GM03348 (cell line): ENCODE measurements around the gene LIMA1.
A peak's percentile ranks its signal among the peaks of the same experiment; 100 is the strongest.
"Not testable (repeated sequence)": the region's sequence is repeated elsewhere in the genome, so short reads cannot be mapped to it uniquely, and the experiment has no call there.

Experiments
- DNase-seq: peaks from one replicate; pipeline ENCODE4 v3.0.0; 2012; ENCODE audit warnings: low spot score

The LIMA1 gene

DNA sequence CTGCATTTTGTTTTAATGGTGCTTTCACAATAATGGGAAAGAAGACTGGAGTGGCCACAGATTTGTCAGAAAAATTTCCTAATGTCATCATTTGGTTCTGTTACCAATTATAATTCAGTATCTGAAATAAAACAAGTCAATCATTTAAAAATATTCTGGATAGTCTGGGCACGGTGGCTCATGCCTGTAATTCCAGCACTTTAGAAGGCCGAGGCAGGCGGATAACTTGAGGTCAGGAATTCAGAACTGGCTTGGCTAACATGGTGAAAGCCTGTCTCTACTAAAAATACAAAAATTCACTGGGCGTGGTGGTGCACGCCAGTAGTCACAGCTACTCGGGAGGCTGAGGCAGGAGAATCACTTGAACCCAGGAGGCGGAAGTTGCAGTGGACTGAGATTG, 4.0 kb upstream of the LIMA1 start:
- peak; percentile 19 for DNase-seq

DNA sequence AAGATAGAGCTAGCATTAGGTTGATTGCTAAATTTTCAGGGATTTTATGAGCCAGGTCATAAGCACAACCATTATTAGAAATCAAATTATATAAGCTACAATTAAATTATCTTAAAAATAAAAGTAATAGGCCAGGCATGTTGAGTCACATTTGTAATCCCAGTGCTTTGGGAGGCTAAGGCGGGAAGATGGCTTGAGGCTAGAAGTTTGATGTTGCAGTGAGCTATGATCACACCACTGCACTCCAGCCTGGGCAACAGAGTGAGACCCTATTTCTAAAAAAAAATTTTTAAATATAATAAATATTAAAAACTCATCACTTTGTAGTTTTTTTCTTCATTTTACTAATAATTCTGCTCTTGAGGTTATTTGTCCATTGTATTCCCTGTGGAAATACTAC, 1.9 kb upstream of the LIMA1 start:
- DNase-seq: no peak

DNA sequence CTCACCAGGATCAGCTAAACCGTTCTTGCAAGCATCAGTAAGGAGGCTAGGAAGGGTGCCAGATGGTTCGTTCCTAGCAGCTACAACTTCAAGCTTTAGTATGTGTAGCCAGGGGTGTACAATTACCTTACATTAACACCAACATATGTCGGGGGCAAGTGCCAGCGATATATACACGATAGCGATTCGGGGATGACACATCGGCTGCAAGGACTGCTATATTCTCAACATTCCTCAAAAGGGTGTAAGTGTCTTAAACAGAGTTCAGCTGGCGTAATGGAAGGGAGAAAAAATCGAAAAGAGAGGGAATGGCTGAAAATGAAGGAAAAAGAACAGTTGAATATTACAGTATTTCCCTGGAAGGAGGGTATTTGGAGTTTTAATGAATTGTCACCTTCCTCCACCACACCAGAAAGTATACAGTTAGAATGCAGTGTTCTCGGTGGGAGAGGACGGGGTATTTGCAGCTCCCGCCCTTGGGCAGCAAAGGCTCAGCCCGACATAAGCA, 545 bp downstream of the LIMA1 start:
- peak; percentile 53 for DNase-seq

DNA sequence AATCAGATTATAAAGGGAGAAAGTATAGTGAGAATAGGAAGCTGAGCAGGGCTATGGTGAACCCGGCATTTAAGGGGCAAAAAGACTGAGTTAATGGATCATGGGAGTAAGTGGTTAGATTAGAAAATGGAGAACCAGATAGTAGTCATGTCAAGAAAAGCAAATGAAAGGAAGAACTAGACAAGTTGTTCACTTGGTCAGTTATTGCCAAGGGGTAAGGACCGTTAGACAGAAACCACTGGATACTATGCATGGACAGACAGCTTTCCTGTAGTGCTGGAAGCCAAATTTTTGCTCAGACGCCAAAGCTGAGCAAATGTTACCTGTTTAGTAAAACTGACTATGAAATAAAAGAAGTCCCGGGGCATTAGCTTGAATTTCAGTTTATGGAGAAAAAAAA, 3.8 kb downstream of the LIMA1 start:
- no peak for DNase-seq

DNA sequence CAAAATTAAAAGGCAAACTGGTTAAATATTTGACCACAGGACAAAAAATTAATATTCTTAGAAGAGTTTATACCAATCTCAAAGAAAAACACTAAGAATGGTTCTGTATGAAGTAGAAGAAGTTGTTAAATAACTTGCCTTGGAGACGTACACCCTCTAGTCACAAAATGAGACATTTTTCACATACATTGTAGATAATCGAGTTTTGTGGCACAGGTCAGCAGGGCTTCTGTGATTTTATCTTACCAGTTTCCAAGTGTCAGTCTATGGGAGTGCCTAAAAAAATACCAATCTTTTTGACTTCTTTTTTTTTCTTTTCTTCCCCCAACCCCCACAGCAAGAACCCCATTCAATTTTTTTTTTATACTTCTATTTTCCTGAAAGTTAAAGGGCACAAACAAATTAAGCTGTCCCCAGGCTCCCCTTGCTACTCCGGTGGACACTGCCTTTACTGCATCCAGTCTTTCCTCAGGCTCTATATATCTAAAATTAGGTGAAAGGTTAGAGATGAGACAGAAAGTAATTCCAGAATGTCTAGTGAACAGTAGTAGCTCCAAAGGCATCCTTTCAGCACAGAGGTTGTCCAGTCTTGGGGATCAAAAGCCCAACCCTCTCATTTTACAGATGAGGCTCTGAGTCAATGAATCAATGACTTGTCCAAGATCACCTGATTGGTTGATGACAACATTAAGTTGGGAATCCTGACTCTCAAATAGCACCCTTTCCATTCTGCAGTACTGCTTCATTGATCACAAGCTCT, 6.2 kb downstream of the LIMA1 start:
- no peak for DNase-seq

DNA sequence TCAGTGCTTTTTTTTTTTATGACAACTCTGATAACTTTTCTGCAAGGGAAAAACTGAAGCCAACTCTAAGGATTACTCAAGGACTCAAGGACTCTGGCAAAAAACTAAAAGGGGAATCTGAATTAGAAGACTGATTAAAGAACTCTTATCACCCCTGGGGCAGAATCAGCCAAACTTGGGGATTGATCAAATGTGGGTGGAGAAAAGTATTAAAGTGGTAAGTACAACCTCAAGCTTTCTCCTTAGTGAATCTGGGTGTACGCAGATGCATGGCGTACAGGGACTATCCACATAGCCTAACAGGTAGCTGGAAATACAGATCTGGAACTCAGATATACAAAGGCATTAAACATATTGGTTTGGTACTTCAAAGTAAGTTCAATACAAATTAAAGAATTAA, 7.3 kb downstream of the LIMA1 start:
- DNase-seq: no peak

DNA sequence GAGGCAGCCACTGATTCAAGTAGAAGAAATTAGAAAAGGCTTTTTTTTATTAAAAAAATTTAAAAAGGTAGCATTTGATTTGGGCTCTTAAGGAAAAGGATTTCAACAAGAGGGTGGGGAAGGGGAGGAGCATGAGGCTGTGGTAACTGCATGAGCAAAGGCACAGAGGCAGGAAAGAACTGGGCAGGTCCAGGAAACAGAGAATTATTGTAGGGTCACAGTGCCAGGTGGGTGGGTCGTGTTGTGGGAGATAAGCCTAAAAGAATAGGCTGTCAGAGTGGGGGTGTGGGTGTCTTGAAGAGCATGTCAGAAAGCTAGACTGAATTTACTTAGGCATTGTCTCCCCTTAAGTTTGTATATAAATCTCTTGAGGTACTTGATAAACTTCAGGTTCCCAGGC, 7.8 kb downstream of the LIMA1 start:
- DNase-seq: no peak

DNA sequence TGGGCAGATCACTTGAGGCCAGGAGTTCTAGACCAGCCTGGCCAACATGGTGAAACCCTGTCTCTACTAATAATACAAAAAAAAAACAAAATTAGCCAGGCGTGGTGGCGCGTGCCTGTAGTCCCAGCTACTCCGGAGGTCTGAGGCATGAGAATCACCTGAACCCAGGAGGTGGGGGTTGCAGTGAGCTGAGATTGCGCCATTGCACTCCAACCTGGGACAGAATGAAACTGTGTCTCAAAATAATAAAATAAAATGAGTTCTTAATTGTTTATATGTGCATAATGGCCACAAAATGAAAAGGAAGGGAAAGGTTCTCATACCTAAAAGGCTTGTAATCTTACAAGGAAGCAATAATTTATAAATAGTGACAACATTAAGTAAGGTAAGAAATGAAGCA, 8.2 kb downstream of the LIMA1 start:
- not testable (repeated sequence) for DNase-seq

DNA sequence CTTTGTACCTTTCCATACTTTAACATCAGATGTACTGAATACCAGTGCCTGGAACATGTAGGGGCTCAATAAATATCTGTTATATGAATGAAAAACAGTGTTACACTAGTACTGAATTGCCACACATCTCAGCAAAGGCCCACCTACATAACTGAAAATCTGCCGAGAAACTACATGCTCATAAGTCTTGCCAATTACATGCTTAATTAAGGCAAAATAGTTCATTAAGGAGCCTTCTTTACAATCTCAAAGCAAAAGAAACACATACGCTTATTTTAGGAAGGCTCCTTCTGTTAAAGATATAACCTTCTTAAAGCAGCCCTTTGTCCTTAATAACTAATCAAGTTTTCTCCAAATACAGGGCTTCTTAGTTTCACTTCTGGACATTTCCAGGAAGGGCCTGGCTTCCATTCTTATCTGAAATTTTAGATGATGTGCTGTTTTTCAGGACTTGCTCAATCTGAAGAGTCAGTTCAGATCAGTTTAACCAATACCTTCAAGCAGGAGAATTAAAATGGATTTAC, 11.5 kb downstream of the LIMA1 start:
- DNase-seq: peak; percentile 19

DNA sequence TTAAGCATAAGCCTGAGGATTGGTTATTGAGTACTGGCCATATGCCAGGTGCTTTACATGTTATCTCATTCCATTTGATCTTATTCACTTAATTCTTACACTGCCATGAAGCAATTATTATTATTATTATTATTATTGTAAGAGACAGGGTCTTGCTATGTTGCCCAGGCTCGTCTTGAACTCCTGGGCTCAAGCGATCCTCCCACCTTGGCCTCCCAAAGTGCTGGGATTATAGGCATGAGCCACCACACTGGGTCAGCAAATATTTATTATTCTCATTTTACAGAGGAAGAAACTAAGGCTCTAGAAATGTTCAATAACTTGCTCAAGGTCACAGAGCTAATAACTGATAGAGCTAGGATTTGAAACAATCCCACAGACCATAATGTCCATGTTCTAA, 14.8 kb downstream of the LIMA1 start:
- DNase-seq: no peak

DNA sequence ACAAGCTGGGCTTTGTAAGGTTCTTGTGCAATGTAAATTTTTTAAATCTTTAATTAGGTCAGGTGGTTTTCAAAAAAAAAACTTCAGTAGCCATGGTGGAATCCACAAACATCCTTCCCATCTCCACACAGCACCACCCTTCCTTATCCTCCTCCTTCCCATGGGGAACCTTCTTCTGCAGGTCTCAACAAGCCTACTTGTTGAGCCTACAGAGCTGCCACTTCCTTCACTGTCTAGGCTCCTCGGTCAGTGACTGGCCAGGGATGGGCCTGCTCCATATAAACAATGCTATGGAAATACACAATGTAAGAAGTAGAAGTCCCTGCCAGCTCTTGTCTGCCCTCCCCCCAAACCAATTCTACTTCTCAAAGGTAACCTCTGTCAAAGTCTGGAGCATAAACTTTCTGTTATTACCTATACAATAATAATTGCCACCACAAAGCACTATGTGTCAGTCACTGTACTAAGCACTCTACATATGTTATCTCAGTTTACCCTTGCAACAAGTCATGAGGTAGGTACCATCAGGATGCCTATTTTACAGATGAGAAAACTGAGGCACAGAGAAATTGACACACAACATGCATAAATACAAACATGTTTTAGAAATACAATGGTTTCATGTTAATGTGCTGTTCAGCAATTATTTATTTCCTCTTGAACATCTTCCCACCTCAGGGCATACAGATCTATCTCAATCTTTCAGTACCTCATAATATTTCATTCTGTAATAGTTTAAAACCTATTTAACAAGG, 17.4 kb downstream of the LIMA1 start:
- DNase-seq: no peak

DNA sequence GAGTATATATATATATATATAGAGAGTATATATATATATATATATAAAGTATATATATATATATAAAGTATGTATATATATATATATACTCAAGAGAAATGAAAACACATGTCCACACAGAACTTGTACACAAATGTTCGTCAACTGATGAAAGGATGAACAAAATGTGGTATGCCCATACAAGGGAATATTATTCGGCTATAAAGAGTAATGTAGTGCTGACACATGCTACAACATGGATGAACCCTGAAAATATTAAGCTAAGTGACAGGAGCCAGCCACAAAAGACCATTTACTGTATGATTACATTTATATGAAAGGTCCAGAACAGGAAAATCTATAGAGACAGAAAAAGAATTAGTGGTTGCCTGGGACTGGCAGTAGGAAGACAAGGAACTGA, 19.5 kb downstream of the LIMA1 start:
- DNase-seq: no peak

DNA sequence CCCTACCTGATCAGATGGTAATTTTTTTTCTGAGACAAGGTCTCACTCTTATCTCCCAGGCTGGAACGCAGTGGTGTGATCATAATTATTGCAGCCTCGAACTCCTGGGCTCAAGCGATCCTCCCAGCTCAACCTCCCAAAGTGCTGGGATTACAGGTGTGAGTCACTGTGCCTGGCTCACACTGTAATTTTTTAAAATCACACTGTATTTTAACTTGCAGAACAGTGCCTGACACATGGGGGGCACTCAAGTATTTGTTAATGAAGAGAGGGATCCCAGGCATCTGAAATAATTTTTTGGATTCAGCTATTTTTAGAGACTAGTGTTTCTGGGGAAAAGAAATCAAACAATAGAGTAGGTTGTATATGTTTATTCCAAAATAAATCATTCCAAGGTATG, 21.7 kb downstream of the LIMA1 start:
- DNase-seq: no peak

DNA sequence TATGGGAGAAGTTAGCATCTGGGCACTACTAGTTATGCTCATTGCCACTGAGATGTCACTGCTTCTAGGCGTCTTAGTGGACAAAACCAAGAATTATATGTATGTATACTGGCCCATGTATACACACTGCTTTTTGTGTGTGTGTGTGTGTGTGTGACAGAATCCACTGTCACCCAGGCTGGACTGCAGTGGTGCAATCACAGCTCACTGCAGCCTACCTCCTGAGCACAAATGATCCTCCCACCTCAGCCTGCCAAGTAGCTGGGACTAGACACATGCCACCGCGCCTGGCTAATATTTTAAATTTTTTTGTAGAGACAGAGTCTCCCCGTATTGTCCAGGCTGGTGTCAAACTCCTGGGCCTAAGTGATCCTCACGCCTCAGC, 25.2 kb downstream of the LIMA1 start:
- DNase-seq: no peak

DNA sequence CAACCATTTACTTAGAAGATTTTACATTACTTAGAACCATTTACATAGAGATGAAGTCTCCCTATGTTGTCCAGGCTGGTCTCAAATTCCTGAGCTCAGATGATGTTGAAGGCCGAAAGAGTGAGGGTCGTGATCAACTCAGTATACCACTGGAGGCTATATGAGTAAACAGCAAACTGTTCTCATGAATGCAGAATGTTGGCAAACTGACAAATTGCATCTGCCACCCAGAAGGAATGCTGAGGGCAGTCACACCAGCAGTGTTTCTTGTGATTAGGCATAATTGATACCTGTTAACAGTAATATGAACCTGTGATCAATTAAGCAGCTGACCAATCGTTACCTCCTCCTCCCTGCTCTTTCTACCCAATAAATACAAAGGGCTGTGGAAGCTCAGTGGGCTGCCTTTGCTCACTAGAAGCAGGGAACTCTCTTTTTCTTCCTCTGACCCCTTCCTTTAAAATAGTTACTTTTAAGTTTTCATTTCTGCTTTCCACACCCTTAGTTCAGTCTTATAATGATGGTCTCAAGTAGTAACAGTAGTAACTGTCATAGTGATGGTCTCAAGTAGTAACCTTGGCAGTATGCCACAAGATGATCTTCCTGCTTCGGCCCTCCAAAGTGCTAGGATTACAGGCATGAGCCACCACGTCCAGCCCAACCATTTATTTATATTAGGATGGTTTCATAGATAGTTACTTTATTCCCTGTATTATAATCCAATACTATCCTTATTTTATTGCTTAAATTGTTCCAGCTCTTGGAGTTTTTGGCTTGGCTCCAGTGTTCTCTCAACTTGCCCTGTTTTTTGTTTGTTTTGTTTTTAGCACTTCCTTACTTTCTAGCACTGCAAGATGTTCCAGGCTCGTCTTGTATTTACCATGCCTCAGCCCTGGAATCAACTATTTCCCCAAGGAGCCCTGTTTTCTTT, 25.8 kb downstream of the LIMA1 start:
- DNase-seq: no peak

DNA sequence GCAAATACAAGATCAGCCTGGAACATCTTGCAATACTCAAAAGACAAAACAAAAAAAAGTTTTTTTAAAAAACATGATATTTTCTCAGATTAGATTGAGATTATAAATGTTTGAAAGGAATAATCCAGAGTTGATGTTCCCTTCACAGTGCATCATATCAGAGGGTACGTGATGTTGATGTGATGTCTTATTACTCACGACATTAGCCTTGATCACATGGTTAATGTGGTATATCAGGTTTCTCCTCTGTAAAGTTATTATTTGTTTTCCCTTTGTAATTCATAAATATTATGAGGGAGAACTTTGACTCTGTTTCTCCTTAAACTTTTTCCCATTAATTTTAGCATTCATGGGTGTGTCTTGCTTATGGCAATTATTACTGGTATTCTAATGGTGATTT, 26.6 kb downstream of the LIMA1 start:
- DNase-seq: no peak

DNA sequence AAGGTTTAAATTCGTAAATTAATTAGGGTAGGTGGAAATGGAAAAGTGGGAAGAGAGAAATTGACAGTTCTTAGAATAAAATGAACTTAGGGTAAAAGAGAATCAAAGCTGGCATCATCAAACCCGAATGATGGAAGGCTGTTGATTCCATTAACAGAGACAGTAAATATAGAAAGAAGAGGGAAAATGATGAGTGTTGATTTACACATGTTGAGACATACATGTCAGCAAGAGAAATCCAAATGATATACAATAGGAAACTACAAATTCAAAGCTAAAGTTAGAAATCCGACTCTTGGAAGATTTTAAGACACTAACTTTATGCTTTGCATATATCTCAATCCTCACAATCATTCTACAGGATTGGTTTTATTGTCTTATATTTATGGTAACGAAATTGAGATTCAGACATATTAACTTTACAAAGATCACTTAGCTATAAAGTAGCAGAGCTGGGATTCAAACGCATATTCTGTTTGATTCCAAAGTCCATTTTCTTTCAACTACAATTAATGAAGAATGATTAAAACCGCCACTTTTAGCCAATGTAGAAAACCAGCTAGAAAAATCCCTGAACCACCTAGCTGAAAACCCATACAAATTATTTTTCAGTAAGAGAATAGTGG, 30.2 kb downstream of the LIMA1 start:
- DNase-seq: no peak

DNA sequence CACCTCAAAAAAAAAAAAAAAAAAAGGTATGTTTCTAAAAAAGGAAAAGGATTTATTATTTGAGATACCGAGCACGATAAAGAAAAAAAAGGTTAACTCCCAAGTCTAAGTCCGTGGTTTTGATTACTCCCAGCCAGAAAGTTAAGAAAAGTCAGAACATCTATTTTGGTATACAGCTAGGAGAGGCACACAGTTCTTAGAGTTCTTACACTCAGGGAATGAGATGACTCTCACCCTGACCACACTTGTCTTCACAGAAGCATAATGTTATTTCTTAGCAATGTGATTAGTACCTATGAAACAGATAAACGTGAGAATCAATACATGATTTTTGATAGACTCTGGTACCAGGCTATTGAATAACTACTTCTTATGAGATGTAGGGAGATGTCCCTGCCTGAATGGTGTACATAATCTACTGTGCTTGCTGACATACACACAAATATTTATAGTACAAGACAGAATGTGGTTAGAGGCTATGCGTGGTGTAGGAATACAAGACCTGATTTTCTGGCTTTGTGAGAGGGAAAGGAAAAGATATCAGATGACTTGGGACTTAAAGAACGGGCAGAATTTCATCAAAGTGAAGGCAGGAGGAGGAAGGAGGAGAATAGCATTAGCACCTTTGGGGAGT, 31.6 kb downstream of the LIMA1 start:
- no peak for DNase-seq

DNA sequence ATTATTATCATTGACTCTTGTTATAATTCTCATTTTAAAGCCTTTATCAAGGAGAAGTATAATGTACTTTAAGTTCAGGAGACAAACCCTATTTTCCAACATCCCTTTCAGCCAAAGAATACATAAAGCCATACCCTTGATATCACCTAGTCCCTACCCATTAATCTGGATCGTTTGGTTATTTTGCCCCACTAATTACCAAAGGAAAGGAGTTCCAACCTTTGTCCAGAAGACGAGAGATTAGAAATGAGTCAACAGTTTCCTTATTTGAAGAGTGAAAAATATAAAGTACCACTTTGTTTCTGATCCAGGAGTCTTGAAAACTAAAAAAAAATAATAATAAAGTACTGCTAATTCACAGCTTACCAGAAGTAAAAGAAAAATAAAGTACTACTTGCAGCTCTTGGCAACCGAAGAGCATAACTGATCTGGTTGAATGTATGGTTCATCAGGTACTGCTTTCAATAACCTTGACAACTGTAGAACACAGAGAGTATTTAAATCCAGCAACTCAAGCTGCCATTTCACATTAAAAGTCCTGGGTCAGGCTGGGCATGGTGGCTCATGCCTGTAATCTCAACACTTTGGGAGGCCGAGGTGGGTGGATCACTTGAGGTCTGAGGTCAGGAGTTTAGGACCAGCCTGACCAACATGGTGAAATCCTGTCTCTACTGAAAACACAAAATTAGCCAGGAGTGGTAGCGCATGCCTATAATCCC, 33.7 kb downstream of the LIMA1 start:
- no peak for DNase-seq

DNA sequence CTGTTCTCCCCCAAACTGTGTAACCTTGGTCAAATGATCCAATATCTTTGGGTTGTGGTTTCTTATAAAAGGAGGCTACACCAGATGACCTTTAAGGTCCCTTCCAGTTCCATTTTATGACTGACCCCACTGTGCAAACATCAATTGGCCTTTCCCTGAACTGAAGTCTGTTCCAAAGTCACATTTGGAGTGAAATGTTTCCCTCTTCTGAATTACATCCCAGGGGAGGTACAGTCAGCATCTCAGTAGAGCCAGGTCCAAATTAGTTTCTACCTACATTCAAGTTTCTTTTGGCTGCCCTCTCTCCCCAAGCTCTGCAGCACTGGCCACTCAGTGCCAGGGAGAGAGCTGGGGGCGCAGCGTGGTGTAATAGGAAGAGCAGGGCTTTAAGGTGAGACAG, 34.4 kb downstream of the LIMA1 start:
- DNase-seq: no peak

DNA sequence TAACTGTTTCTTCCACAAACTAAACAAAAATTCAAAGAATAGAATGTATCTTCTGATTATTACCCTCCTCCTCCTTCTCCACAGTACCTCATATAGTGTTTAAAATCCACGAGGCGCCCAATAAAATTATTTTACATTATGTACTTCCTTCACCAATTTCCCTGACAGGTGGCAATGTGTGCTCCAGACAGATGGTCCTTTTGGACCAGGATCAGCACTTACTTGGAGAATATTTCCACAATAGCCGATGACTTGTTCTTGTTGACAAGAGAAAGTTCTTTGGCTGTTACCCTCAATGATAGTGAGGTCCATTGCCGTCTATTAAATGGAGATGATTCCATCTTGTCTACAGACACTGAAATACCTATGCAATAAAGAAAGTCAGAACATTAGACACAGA, 34.9 kb downstream of the LIMA1 start:
- DNase-seq: no peak
